IPS DF 4.7 (cell line): ENCODE measurements around the gene BEX2.
A peak's percentile ranks its signal among the peaks of the same experiment; 100 is the strongest.
"Not testable (repeated sequence)": the region's sequence is repeated elsewhere in the genome, so short reads cannot be mapped to it uniquely, and the experiment has no call there.

Experiments
- DNase-seq: peaks from one replicate; pipeline ENCODE4 v3.0.0-alpha.2; 2013; ENCODE audit warnings: low spot score; ENCODE audit errors: extremely low read depth

Gene BEX2

DNA sequence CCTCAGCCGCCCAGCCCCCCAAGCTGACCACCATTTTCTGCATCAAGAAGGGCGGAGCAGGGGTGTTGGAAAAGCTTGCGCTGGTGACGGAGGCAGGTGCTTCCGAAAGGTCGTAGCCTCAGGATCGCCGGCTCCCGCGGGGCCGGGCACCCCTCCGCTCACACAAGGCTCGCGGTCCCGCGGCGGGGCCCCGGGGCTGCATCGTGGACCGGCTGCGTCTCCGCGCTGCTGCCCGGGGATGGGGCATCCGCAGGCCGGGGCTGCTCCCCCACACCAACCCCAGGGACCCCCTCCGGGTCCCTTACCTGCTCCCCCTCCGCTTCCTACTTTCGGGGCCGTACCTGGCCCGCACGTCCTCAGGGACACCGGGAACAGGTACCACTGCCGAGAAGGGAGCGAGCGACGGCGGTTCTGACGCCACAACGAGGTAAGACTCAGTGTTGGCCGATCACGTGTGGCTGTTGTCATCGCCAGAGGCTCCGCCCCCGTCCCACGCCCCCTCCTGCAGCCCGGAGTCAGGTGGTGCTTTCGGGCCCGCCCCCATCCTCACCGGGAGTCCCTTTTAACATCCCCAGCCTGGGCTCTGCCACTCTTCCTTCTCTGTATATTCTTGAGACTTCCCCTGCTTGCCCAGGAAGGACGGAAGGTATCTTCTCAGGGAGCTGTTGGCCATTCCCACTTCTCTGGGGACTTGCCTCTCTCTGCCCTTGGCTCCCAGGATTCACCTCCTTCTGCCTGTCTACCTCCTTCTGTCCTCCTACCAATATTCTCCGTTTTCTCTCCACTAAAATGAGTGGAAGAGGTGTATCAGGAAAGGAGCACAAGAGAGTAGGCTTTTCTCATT, at the start of gene BEX2:
Gene BEX2 (minus strand): TSS at position 436 of the 844 bp plus-strand sequence. CDS start 1,014 bp downstream, outside the sequence.
- peak; percentile 44 for DNase-seq

DNA sequence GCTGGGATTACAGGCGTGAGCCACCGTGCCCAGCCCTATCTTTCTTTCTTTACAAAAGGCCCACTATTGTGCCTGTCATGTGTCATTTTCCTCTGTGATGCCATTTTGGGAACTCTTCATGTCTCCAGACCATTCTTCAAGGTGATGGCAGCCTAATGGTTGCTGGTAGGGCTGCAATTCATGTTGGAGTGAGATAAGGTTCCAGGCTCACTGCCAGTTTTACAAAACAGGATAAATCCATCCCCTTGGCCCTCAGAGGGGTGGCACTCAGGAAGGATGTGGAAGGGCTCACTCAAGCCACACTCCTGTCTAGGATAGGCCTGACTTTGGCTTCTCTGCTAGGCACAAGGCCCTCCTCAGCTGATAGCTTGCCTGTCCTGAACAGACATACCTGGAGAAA, 49.3 kb upstream of the BEX2 start:
- DNase-seq = no peak

DNA sequence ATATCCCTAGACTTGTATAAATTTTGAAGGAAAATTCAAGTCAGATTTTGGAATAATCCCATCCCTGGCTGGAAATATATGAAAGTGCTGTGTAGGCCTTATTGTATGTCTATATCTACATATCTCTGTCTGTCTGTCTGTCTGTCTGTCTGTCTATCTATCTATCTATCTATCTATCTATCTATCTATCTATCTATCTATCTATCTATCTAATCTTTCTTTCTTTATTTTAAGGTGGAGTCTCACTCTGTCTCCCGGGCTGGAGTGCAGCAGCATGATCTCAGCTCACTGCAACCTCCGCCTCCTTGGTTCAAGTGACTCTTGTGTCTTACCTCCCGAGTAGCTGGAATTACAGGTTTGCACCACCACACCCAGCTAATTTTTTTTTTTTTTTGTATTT, 48.8 kb upstream of the BEX2 start:
- DNase-seq = not testable (repeated sequence)

DNA sequence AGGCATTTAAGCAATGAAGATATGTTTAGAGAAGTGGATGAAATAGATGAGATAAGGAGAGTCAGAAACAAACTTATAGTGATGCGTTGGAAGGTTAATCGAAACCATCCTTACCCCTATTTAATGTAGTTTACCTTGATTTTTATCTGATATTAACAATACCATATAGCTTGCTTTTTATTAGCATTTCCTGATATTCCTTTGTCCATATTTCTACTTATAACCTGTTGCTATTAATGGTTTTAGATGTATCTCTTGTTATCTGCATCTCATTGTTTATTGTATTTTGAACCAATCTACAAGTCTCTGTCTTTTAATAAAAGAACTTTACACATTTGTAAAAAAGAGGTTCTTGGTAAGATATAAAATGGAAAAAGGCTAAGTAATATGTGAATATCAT, 47.1 kb upstream of the BEX2 start:
- DNase-seq = no peak

DNA sequence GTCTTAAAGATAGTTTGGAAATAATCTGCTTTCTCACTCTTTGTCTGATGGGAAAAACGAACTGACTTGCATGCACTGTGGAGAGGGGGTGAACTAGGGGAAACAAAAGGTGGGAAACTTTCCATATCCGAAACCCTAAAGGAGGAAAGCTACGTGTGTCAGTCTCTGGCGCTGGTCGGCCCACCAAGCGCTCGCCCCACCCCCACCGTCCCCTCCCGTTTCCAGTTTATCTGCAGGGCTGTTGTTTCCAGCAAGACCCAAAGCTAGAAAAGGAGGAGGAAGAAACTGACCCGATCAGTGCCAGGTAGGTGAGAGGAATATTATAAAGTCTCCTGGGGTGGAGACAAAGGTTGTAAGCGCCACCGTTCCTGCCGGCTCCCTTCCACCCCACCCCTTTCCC, 46.1 kb upstream of the BEX2 start:
- no peak for DNase-seq

DNA sequence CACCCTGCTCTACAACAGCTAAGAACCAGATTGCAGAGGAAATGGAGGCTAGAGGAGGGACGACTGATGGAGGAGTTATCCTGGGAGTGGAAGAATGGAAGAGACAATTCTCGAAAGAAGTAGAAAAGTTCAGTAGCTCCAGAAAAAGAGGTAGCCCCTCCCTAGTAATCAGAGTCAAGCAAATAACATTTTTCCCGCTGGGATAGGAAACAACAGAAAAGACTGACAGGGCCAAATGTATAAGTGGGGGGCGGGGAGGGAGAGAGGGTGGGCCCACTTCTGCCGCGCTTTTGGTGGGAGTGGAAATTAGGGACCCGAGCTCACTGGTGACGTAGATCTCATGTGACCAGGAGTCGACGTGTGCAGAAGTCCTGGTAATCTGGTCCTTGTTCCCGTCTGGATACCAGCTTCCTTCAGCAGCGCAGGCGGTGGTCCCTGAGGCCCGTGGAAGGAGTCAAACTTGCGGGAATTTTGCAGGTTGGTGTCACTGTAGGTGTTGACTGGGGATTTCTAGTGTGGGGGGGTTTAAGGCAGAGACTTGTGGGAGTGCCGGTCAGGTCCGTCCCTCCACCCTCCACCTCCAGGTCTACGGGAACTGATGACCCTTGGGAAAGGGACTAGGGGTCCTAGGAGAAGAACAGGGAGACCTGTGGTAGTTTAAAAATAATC, 45.5 kb upstream of the BEX2 start, which contains the start of gene TCEAL9:
Gene TCEAL9 (plus strand): TSS at position 377 of the 669 bp plus-strand sequence. CDS start 1,179 bp downstream, outside the sequence.
- DNase-seq = no peak

DNA sequence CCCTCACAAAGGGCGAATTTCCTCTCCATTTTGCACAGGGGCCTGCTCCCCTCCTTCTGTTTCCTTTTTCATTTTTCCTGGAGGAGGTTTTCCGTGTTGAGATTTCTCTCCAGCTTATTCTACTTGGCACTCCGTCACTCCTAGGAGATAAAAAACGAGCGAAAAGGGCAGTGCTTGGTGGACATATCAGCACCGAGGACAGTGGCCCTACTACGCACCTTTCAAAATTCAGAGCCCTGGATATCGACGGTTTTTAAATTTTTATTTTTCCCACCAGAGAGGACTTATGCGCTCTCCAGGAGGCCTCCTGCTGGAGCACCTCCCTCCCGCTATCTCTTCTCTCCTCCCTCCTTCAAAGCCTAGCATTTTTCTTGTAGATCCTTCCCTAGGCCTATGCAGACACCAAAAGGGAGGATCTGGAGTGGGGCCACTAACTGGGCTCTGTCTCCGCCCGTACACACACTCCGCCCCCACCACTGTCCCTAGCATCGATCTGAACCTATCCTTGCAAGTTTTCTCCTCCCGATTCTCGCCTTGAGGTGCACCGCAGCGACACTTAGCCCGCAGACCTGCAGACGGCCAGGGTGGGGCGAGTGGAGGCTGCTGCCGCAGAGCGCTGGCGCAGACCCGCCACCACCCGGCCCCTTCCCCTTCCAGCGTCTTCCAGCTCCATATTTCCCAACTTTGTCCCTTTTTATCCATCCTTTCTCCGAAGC, 37.0 kb upstream of the BEX2 start:
- DNase-seq = no peak

DNA sequence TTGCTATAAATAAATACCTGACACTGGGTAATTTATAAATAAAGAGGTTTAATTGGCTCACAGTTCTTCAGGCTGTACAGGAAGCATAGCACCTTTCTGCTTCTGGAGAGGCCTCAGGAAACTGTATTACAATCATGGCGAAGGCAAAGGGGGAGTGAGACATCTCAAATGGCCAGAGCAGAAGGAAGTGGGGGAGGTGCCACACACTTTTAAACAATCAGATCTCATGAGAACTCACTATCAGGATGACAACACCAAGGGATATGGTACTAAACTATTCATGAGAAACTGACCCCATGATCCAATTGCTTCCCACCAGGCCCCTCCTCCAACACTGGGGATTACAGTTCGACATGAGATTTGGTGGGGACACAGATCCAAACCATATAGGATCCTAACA, 33.8 kb upstream of the BEX2 start:
- DNase-seq = no peak

DNA sequence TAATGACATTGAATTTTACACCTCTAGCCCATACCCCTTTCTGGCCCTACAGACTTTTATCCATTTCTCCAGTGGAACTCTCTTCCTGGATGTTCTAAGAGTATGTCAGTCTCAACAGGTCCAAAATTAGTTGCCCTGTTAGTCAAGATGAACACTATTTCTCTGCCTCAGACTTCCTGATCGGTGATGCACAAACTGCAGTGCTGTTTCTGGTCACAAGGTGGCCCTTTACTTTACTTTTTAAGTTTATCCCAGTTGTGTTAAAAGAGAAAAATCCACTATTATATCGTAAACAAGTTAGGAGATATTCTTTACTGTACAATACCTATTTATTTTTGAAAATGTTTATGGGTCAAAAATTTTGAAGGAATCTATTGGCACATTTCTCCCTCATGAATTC, 32.3 kb upstream of the BEX2 start:
- no peak for DNase-seq

DNA sequence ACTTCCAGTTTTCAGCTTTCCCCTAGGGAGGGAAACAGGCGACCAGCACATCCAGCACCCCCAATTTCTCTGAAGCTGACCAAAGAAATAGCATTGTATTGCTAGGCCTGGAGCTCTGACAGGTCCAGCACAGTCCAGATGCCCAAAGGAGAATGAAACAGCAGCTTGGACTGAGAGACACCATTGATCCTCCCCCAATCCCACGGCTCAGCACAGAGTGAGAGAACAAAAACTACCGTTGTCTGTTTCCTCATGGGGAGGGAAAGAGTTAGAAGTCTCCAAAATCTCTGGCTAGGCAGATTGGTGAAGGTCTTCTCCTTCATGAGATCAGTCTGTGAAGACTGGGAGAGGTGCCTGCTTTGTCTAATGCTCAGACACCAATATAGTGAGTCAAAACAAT, 27.9 kb upstream of the BEX2 start:
- DNase-seq = no peak

DNA sequence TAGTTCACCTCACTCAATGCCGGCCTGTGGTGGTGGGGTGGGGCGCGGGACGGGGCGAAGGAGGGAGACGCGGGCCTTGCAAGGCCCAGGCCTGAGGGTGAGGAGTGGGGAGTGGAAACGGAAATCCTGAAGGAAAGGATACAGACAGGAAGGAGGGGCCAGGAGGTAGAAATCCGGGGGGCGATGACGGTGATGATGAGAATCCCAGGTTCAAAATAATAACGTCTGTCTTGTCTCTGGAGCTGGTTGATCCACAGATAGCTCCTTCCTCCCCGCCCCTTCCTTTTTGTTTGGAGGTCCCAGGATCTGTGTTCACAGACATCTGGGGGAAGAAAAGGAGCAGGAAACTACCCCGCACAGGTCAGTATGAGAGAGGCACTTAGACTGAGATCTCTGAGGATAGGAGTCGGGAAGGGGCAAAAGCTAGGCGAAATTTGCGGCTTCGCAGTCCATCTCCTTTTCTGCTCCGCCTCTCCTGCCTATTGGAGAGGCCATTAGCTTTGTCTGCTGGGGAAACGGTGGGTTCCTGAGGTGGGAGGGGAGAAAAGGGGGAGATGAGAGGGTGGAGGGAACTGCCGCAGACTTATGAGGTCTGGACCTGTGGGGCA, 20.0 kb upstream of the BEX2 start:
- DNase-seq = no peak

DNA sequence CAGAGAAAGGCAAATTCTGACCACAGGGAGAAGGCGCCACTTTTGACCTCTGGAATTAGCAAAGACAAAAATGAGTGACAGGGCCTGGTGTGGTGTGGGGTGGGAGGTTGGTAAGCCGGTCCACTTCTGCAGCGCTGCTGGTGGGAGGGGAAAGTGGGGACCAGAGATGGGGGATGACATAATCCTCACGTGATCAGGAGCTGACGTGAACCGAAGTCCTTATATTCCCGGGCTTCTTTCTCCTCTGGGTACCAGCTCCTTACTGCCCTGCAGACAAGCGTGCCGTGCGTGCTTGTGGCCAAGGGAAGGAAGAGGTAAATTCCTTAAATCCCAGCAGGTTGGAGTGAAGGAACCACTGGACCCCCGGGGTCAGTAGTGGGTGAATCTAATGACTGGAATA, 19.2 kb upstream of the BEX2 start, which contains the start of gene TCEAL7:
Gene TCEAL7 (plus strand): TSS at position 249 of the 400 bp plus-strand sequence. CDS start 1,165 bp downstream, outside the sequence.
- no peak for DNase-seq

DNA sequence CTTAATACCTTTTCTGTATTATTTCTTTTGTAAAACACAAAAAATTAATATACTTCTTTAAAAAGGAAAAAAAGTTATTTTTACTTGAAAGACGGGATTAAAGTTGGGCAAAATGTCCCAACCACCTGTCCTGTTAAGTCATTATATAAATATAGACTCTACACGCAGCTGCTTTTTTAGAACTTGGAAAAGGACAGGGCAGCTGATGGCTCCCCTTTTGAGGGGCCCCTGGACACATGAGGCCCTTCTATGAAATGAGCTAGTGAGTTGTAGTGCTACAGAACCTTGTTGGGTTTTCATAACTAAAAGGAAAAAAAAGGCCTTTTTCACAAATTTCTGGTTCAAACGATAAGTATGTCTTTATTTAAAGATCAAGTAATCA, 600 bp upstream of the BEX2 start:
- DNase-seq = no peak

DNA sequence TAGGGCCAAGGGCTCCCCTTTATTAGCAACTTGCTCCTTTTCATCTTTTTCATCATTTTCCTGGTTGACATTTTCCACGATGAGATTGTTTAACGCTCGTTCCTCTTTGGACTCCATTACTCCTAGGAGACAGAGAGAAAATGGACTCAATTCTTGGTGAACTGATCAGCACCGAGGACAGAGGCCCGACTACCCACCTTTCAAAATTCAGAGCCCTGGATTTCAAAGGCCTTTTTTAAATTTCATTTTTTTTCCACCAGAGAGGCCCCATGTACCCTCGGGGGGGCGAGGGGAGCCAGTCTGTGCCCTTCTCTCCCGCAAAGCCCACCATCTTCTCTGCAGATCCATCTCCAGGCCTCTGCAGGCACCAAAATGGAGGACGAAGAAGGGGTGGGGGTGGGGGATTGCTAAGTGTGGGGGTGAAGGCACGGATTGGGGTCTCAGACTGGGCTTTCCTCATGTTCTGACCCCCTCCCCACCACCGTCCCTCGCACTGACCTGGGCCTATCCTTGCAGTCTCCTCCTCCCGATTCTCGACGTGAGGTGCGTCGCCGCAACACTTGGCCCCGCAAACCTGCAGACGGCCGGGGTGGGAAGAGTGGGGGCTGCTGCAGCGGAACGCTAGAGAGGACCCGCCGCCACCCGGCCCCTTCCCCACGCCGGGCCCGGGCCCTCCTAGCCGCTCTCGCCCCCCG, 783 bp downstream of the BEX2 start:
- no peak for DNase-seq

DNA sequence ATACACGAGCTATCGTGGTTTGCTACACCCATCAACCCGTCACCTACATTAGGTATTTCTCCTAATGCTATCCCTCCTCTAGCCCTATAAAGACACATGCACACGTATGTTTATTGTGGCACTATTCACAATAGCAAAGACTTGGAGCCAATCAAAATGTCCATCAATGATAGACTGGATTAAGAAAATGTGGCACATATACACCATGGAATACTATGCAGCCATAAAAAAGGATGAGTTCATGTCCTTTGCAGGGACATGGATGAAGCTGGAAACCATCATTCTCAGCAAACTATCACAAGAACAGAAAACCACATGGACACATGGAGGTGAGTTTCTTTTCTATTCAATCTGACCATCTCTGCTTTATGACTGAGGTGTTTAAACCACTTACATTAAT, 5.1 kb downstream of the BEX2 start:
- DNase-seq = not testable (repeated sequence)

DNA sequence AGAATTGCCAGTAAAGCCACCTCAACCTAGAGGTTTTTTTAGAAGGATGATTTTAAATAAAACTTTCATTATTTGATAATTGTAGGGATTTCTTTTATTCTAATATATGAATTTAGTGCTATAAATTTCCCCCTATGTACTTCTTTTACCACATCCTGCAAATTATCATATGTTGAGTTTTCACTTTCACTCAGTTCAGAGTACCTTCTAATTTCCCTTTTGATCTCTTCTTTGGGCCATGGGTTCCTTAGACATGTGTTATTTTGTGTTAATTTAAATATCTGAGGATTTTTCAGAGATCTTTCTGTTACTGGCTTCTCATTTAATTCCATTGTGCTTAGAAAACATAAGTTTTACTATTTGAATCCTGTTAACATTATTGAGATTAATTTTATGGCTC, 6.1 kb downstream of the BEX2 start:
- DNase-seq = no peak

DNA sequence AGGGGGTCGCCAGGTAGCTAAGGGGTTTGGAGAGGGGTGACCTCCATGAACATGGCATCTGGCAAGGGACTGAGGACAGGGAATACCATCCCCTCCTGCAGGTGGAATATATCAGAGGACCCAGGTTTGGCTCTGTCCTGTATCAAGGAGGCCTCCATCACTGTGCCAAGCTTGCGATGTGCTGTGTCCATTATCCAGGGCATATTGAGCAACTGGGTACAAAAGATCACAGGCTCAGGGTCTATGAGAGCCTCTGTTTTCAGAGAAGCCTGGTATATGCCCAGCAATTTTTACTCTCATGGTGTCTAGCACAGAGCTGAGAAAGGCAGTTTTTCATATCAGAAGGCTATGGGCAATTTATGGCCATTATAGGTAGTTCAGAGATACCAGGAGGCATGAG, 17.7 kb downstream of the BEX2 start:
- DNase-seq = no peak

DNA sequence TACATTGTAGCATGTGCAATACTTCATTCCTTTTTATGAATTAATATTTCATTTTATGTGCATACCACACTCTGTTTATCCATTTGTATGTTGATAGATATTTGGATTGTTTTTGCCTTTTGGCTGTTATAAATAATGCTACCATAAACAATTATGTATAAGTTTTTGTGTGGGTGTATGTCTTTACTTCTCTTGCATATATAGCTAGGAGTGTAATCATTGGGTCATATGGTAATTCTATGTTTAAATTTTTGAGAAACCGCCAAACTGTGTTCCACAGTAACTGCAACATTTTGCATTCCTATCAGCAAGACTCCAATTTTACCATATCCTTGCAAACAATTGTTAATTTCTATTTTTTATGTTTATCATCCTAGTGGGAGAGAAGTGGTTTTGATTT, 31.2 kb downstream of the BEX2 start:
- DNase-seq = no peak

DNA sequence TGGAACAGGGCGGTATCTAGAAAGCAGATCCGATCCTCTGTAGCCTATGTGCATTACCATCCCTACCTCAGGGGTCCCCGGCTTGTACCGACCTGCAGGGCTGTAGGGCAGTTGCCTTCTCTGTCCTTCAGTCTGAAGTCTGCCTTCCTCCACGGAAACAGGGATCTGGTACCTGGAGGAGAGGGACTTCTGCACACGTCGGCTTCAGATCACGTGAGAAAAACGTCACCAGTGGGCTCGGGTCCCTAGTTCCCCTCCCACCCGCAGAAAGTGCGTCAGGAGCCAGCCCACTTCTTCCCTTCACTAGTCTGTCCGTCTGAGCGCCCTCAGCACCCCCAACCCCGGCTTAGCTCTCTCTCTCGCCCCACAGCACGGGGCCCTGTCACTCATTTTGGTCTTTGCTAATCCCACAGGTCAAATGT, 34.2 kb downstream of the BEX2 start, which contains the start of gene TCEAL5:
Gene TCEAL5 (minus strand): TSS at position 170 of the 422 bp plus-strand sequence. CDS start 2,187 bp downstream, outside the sequence.
- no peak for DNase-seq

DNA sequence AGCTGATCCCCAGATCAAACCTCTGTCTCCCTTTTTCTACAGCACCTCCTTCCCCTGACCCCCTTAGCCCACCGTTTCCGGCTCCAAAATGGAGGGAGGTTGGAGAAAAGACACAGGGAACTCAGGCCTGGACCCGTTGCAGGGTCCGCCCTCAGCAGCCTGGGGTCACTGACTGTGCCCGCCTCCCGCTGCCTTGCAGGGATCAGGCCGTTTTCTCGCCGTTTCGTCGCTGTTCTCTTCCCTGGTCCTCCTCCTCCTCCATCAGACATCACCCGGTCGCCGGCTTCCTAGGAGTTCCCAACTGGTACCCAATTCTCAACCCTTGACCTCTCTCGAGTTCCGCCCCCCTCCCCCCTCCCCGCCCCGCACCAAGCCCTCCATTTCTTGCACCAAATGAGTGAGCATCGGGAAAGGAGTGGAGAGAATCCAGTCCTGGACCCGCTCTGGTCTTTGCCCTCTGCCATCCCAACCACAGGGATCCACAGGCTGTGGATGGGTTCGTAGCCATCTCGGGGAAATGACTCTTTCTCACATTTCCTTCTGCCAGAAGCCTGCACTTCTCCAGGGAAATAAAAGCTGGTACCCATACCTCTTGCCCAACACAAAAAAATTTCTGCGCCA, 34.7 kb downstream of the BEX2 start:
- no peak for DNase-seq
